ENCODE data around the gene WIPF1. TPM values are rescaled to one million over a fixed set of nuclear protein-coding genes. Genes with fewer than 3 reads are reported as not detected.

WIPF1 gene
- 0.25 and 0.44 TPM in 2 replicates for polyA plus RNA-seq
- polyA minus RNA-seq = 0.97 and 2.0 TPM in 2 replicates

- Histone ChIP-seq H3K9me2 (ENCODE audit: insufficient read depth, low read length) (no peaks in the 10 kb centered on the region), H3K36me3 (ENCODE audit: insufficient read depth, low read length) (no peaks in the 10 kb centered on the region), H3F3A (ENCODE audit: insufficient read depth, low read length, poor library complexity, severe bottlenecking) (no peaks in the 10 kb centered on the region), H3K4me2 (ENCODE audit: low read length) (no peak within 1 kb of the TSS), H4K20me1 (ENCODE audit: insufficient read depth) (no peaks in the 10 kb centered on the region), H3K79me2 (replicated peaks; ENCODE audit: insufficient read depth, low read length) (no peaks in the 10 kb centered on the region), H3K9me3 (ENCODE audit: low read length) (no peaks in the 10 kb centered on the region), H3K4me3 (ENCODE audit: low read length) (no peak within 1 kb of the TSS), H3K27ac (ENCODE audit: low read length) (no peak within 1 kb of the TSS), H3K27me3 (ENCODE audit: insufficient read depth, low read depth, low read length) (no peaks in the 10 kb centered on the region), H2AFZ (ENCODE audit: low read depth, low read length) (no peak within 1 kb of the TSS), H3K9ac (ENCODE audit: low read length) (no peak within 1 kb of the TSS)
- TF ChIP-seq POLR2AphosphoS5 (IDR thresholded peaks at IDR 0.05) = no peak
- TF ChIP-seq MXI1 (conservative IDR thresholded peaks at IDR 0.05; ENCODE audit: poor library complexity, severe bottlenecking) = no peak
- no peak for TF ChIP-seq RAD21 (conservative IDR thresholded peaks at IDR 0.05)
- no peak for TF ChIP-seq EZH2 (IDR thresholded peaks at IDR 0.05; ENCODE audit: borderline replicate concordance, insufficient read depth, low read length, poor library complexity, severe bottlenecking)
- TF ChIP-seq EP300 (conservative IDR thresholded peaks at IDR 0.05; ENCODE audit: poor library complexity, severe bottlenecking) = no peak
- TF ChIP-seq CTCF (IDR thresholded peaks at IDR 0.05; ENCODE audit: poor library complexity, severe bottlenecking) = no peak
- TF ChIP-seq SMC3 (conservative IDR thresholded peaks at IDR 0.05; ENCODE audit: poor library complexity) = no peak
- no peak for TF ChIP-seq REST (IDR thresholded peaks at IDR 0.05; ENCODE audit: borderline replicate concordance)
- TF ChIP-seq TAF1 (IDR thresholded peaks at IDR 0.05; ENCODE audit: low read depth) = no peak
These were observed at the start of gene WIPF1 for GRCh38 chr2:174597345-174598047. TSS of gene WIPF1 (minus strand) at chr2:174597804. CDS start at chr2:174585573, 12,231 bp downstream.

- H3K27me3 ChIP-seq (ENCODE audit: insufficient read depth, low read depth, low read length) = no peaks in the 10 kb centered on the region
- TF ChIP-seq RAD21 (conservative IDR thresholded peaks at IDR 0.05) = no peak
- TF ChIP-seq EP300 (conservative IDR thresholded peaks at IDR 0.05; ENCODE audit: poor library complexity, severe bottlenecking) = no peak
- TF ChIP-seq POLR2AphosphoS5 (IDR thresholded peaks at IDR 0.05) = no peak
- TF ChIP-seq CTCF (IDR thresholded peaks at IDR 0.05; ENCODE audit: poor library complexity, severe bottlenecking) = no peak
- no peak for TF ChIP-seq EZH2 (IDR thresholded peaks at IDR 0.05; ENCODE audit: borderline replicate concordance, insufficient read depth, low read length, poor library complexity, severe bottlenecking)
- no peak for TF ChIP-seq MXI1 (conservative IDR thresholded peaks at IDR 0.05; ENCODE audit: poor library complexity, severe bottlenecking)
- no peak for TF ChIP-seq REST (IDR thresholded peaks at IDR 0.05; ENCODE audit: borderline replicate concordance)
- no peak for TF ChIP-seq TAF1 (IDR thresholded peaks at IDR 0.05; ENCODE audit: low read depth)
- no peak for TF ChIP-seq SMC3 (conservative IDR thresholded peaks at IDR 0.05; ENCODE audit: poor library complexity)
- H3F3A ChIP-seq (ENCODE audit: insufficient read depth, low read length, poor library complexity, severe bottlenecking) = no peaks in the 10 kb centered on the region
- H3K36me3 ChIP-seq (ENCODE audit: insufficient read depth, low read length) = no peaks in the 10 kb centered on the region
- no peak overlapping the region for H3K4me3 ChIP-seq (ENCODE audit: low read length)
- H3K9me3 ChIP-seq (ENCODE audit: low read length) = no peaks in the 10 kb centered on the region
- H4K20me1 ChIP-seq (ENCODE audit: insufficient read depth) = no peaks in the 10 kb centered on the region
- H3K27ac ChIP-seq (ENCODE audit: low read length) = no peak overlapping the region
- H3K79me2 ChIP-seq (replicated peaks; ENCODE audit: insufficient read depth, low read length) = no peaks in the 10 kb centered on the region
- no peaks in the 10 kb centered on the region for H3K9me2 ChIP-seq (ENCODE audit: insufficient read depth, low read length)
- H3K4me2 ChIP-seq (ENCODE audit: low read length) = no peak overlapping the region
- H2AFZ ChIP-seq (ENCODE audit: low read depth, low read length) = no peak overlapping the region
- no peak overlapping the region for H3K9ac ChIP-seq (ENCODE audit: low read length)
These were observed 47.7 kb upstream of the WIPF1 start for GRCh38 chr2:174645296-174645695.
